Renal cortex interstitium (tissue), 15 donors: ENCODE data around the gene THAP2. TPM values are rescaled to one million over a fixed set of nuclear protein-coding genes. Genes with fewer than 3 reads are reported as not detected.
A peak's percentile ranks its signal among the peaks of the same experiment; 100 is the strongest.

Source experiments
- DNase-seq, 11 donors: peaks; one replicate each; pipeline ENCODE4 v3.0.0-alpha.2; 2013; ENCODE audit warnings: low read depth in 9 of 11, low spot score in 4 of 11; ENCODE audit errors: extremely low read depth in 1 of 11
- long read RNA-seq, 16 experiments: transcript quantifications; one replicate each; lab custom pipeline, GENCODE V29; 2026
- polyA plus RNA-seq, 3 donors: library from polyadenylated mRNA; unstranded; fragments of 120-200 nt; gene quantifications; one replicate each; pipeline ENCODE4 v1.2.1, GENCODE V29; 2013; ENCODE audit not compliant: insufficient read length in 3 of 3

Gene THAP2
- polyA plus RNA-seq: 10 to 100 TPM; 15.4 to 17.3 (median 15.9) TPM
- long read RNA-seq, donor 1, full-length matches to known transcripts: 9 of 9 reads
- long read RNA-seq, donor 1, partial matches to known transcripts: 0 of 9 reads
- long read RNA-seq, donor 1, other reads (novel, unspliced or antisense): 0 of 9 reads
- long read RNA-seq, donor 2, full-length matches to known transcripts: 5 of 5 reads
- long read RNA-seq, donor 2, partial matches to known transcripts: 0 of 5 reads
- long read RNA-seq, donor 2, other reads (novel, unspliced or antisense): 0 of 5 reads
- long read RNA-seq, donor 3, full-length matches to known transcripts: 9 of 9 reads
- long read RNA-seq, donor 3, partial matches to known transcripts: 0 of 9 reads
- long read RNA-seq, donor 3, other reads (novel, unspliced or antisense): 0 of 9 reads
- long read RNA-seq, donor 4, full-length matches to known transcripts: 3 of 3 reads
- long read RNA-seq, donor 4, partial matches to known transcripts: 0 of 3 reads
- long read RNA-seq, donor 4, other reads (novel, unspliced or antisense): 0 of 3 reads
- long read RNA-seq, donor 5: 0 reads
- long read RNA-seq, donor 6, full-length matches to known transcripts: 6 of 6 reads
- long read RNA-seq, donor 6, partial matches to known transcripts: 0 of 6 reads
- long read RNA-seq, donor 6, other reads (novel, unspliced or antisense): 0 of 6 reads
- long read RNA-seq, donor 7, full-length matches to known transcripts: 7 of 7 reads
- long read RNA-seq, donor 7, partial matches to known transcripts: 0 of 7 reads
- long read RNA-seq, donor 7, other reads (novel, unspliced or antisense): 0 of 7 reads
- long read RNA-seq, donor 8, full-length matches to known transcripts: 15 of 15 reads
- long read RNA-seq, donor 8, partial matches to known transcripts: 0 of 15 reads
- long read RNA-seq, donor 8, other reads (novel, unspliced or antisense): 0 of 15 reads
- long read RNA-seq, donor 9, full-length matches to known transcripts: 4 of 4 reads
- long read RNA-seq, donor 9, partial matches to known transcripts: 0 of 4 reads
- long read RNA-seq, donor 9, other reads (novel, unspliced or antisense): 0 of 4 reads
- long read RNA-seq, donor 10, full-length matches to known transcripts: 8 of 8 reads
- long read RNA-seq, donor 10, partial matches to known transcripts: 0 of 8 reads
- long read RNA-seq, donor 10, other reads (novel, unspliced or antisense): 0 of 8 reads
- long read RNA-seq, donor 11, full-length matches to known transcripts: 7 of 7 reads
- long read RNA-seq, donor 11, partial matches to known transcripts: 0 of 7 reads
- long read RNA-seq, donor 11, other reads (novel, unspliced or antisense): 0 of 7 reads
- long read RNA-seq, donor 12: 0 reads
- long read RNA-seq, donor 13: 0 reads
- long read RNA-seq, donor 14, full-length matches to known transcripts: 7 of 7 reads
- long read RNA-seq, donor 14, partial matches to known transcripts: 0 of 7 reads
- long read RNA-seq, donor 14, other reads (novel, unspliced or antisense): 0 of 7 reads
- long read RNA-seq, donor 15, full-length matches to known transcripts: 1 of 1 reads
- long read RNA-seq, donor 15, partial matches to known transcripts: 0 of 1 reads
- long read RNA-seq, donor 15, other reads (novel, unspliced or antisense): 0 of 1 reads
- long read RNA-seq, donor 16, full-length matches to known transcripts: 15 of 15 reads
- long read RNA-seq, donor 16, partial matches to known transcripts: 0 of 15 reads
- long read RNA-seq, donor 16, other reads (novel, unspliced or antisense): 0 of 15 reads

GRCh38 chr12:71663561-71664410, at the start of gene THAP2, which contains the start of gene ZFC3H1:
TSS of gene THAP2 (plus strand) at chr12:71664301. CDS start at chr12:71664510, 209 bp downstream.
TSS of gene ZFC3H1 (minus strand) at chr12:71663848. CDS start at chr12:71663610, 238 bp downstream.
- DNase-seq: peak; percentile 95 to 99 (median 98)

GRCh38 chr12:71621938-71622337, 42.2 kb upstream of the THAP2 start:
- DNase-seq: no peak

- no peak for DNase-seq
Observed at GRCh38 chr12:71625476-71625875, 38.6 kb upstream of the THAP2 start.

- no peak for DNase-seq
Observed at GRCh38 chr12:71626098-71626497, 38.0 kb upstream of the THAP2 start.

GRCh38 chr12:71626768-71627167, 37.3 kb upstream of the THAP2 start:
- DNase-seq: no peak

- DNase-seq: peak in 3 of 11 donors; percentile 3 to 9 (median 7)
Observed at GRCh38 chr12:71627438-71628002, 36.6 kb upstream of the THAP2 start.

- DNase-seq: peak in 10 of 11 donors; percentile 38 to 55 (median 42)
Observed at GRCh38 chr12:71636704-71637115, 27.4 kb upstream of the THAP2 start.

GRCh38 chr12:71638499-71638898, 25.6 kb upstream of the THAP2 start:
- no peak for DNase-seq

GRCh38 chr12:71639341-71639760, 24.8 kb upstream of the THAP2 start:
- DNase-seq: no peak

GRCh38 chr12:71640316-71640715, 23.8 kb upstream of the THAP2 start:
- no peak for DNase-seq

- no peak for DNase-seq
Observed at GRCh38 chr12:71641390-71641789, 22.7 kb upstream of the THAP2 start.

- no peak for DNase-seq
Observed at GRCh38 chr12:71642264-71642663, 21.8 kb upstream of the THAP2 start.

- no peak for DNase-seq
Observed at GRCh38 chr12:71645268-71645667, 18.8 kb upstream of the THAP2 start.

- no peak for DNase-seq
Observed at GRCh38 chr12:71646512-71646911, 17.6 kb upstream of the THAP2 start.

- DNase-seq: no peak
Observed at GRCh38 chr12:71648537-71648936, 15.6 kb upstream of the THAP2 start.

GRCh38 chr12:71649401-71649800, 14.7 kb upstream of the THAP2 start:
- no peak for DNase-seq

- no peak for DNase-seq
Observed at GRCh38 chr12:71652656-71653055, 11.4 kb upstream of the THAP2 start.
